Pancreas (tissue), 10 donors: Measurements from ENCODE around the gene MEIS3. TPM values are rescaled to one million over a fixed set of nuclear protein-coding genes. Genes with fewer than 3 reads are reported as not detected.
A peak's percentile ranks its signal among the peaks of the same experiment; 100 is the strongest.

Source experiments
- ATAC-seq, 4 donors: fragments of 200-7000 bp; cut with Tn5 transposase; one replicate each; pipeline versions ENCODE4 v1.8.0 to v1.9.1; 2020; ENCODE audit warnings: mild to moderate bottlenecking in 4 of 4, moderate library complexity in 4 of 4
- DNase-seq, 6 donors: peaks; one replicate each; pipeline ENCODE4 v3.0.0-alpha.2; 2020
- FAIRE-seq: peaks from 2 replicates; lab custom pipeline; 2012; peaks lifted over from hg19 to GRCh38; lab: Jason Lieb, UNC
- H3K27ac ChIP-seq, 4 donors: fragments of 200-600 bp; sonication (generic); 1 replicate in 3 of 4; 2 replicates in 1 of 4; pipeline versions ENCODE4 v1.5.0 to v1.8.0; 2020
- H3K27me3 ChIP-seq, 4 donors: fragments of 200-600 bp; one replicate each; pipeline ENCODE4 v1.8.0; 2021
- H3K36me3 ChIP-seq, 3 donors: fragments of 200-600 bp; sonication (generic) in 1 of 3; one replicate each; pipeline versions ENCODE4 v1.5.0 to v1.8.0; 2020 to 2021
- H3K4me1 ChIP-seq, 3 donors: fragments of 200-600 bp; one replicate each; pipeline ENCODE4 v1.8.0; 2021
- H3K4me3 ChIP-seq, 4 donors: fragments of 200-600 bp; sonication (generic) in 2 of 4; one replicate each; pipeline versions ENCODE4 v1.5.0 to v1.8.0; 2020 to 2021
- H3K9me3 ChIP-seq, 4 donors: fragments of 200-600 bp; one replicate each; pipeline ENCODE4 v1.8.0; 2021
- WGBS, 2 donors: extraction: QIAGEN DNeasy Blood & Tissue Kit; methylation state at CpG; one replicate each; pipeline ENCODE4 v1.1.7; 2013; 5-methylcytosine and 5-hydroxymethylcytosine counted together
- intact Hi-C, 3 donors: fragments of 100-400 bp; cut with DNase I; formaldehyde crosslinking; loops; one replicate each; pipeline versions ENCODE4 v1.11.1 to v1.14.2; 2022
- polyA plus RNA-seq, 2 donors: library from polyadenylated mRNA; stranded (reverse); fragments of 200-250 nt; gene quantifications; one replicate each; pipeline ENCODE4 v1.2.3, GENCODE V29; 2013
- total RNA-seq, 6 donors: library from RNA; stranded (reverse); fragmentation: NEBNext Ultra II Directional in 4 of 6; extraction: Animal tissue kit (Norgen Biotek cat#: 25700) in 4 of 6; gene quantifications; one replicate each; pipeline versions ENCODE4 v1.2.1 to v1.2.4, GENCODE V29; 2021 to 2023
- TF ChIP-seq, protein P1 (sequence below), 4 donors: fragments of 200-600 bp; sonication (generic) in 3 of 4; IDR thresholded peaks; one replicate each; pipeline versions ENCODE4 v1.5.0 to v1.8.0; 2021; ENCODE audit warnings: antibody characterized with exemption in 4 of 4
- donor health status: healthy with polysubstance abuse.
- donor health status: DM: no; HTN: no; CAD: no; lungs with moderate emphysema.
- donor health status: DM: no; HTN: no; CAD: no.
- donor health status: control.
- donor health status: control.
- donor health status: Bipolar disorder and iron deficiency.
- donor health status: DM: yes; HTN: yes; CAD: no.
- donor health status: DM: no; HTN: no; CAD: no.
- donor health status: DM: no; HTN: no; CAD: no.
- donor health status: DM: yes; HTN: yes; CAD: no.

MEIS3 gene
- total and polyA plus RNA-seq, 8 donors = 0.91 to 28.5 (median 3.0) TPM

DNA sequence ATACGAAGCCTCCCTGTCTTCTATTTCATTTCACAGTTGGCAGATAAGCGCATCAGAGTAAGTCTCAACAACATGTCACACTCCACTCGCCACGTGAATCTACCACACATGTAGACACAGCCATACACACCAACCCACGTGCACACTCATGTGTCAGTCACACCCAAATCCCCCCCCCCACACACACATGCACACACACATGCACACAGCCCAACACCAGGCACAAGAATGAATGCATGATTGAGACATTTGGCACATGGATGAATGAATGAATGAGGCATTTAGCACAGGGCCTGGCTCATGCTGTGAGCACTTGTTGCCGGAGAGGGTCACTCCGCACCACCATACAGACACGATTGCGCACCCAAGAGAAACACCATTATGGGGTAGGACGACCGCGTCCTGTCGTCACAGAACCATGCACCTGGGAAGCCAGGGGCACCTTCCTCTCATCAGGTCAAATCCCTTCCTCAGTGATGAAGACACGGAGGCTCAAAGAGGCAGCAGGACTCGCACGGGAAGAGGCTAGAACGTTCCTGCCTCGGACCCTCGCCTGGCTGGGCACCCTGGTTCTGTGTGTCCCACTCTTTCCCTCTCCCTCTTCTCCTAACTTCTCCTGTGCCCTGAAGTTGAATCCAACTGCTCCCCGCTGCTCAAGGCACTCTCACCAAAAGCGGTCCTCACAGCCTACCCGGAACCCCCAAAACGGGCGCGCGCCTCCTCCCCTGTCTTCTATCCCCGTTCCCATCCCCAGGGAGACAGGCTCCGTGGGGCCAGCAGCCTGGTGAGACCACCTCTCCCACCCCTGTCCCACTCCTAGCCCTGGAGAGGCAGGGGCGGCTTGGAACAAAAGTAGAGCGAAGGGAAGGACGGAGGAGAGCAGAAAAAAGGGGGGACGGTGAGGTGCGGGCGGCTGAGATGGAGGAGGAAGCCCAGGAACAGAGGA is 1.3 kb downstream of the MEIS3 start:
- TF ChIP-seq, protein P1, sequence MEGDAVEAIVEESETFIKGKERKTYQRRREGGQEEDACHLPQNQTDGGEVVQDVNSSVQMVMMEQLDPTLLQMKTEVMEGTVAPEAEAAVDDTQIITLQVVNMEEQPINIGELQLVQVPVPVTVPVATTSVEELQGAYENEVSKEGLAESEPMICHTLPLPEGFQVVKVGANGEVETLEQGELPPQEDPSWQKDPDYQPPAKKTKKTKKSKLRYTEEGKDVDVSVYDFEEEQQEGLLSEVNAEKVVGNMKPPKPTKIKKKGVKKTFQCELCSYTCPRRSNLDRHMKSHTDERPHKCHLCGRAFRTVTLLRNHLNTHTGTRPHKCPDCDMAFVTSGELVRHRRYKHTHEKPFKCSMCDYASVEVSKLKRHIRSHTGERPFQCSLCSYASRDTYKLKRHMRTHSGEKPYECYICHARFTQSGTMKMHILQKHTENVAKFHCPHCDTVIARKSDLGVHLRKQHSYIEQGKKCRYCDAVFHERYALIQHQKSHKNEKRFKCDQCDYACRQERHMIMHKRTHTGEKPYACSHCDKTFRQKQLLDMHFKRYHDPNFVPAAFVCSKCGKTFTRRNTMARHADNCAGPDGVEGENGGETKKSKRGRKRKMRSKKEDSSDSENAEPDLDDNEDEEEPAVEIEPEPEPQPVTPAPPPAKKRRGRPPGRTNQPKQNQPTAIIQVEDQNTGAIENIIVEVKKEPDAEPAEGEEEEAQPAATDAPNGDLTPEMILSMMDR (IDR thresholded peaks at IDR 0.05) = no peak
- WGBS, 2 donors = 4% methylated on average over 34 of the region's 34 CpGs
- Histone ChIP-seq H3K4me3 (no peak overlapping the region), H3K27me3 (peaks cover 0 to 24% (median 0%) of the 10 kb centered on the region in 4 donors), H3K9me3 (no peaks in the 10 kb centered on the region), H3K4me1 (no peaks in the 10 kb centered on the region), H3K36me3 (no peaks in the 10 kb centered on the region), H3K27ac (no peak overlapping the region)
- FAIRE-seq (no peak), DNase-seq (no peak), ATAC-seq (peak in 2 of 4 donors; percentile 11 to 18)
- intact Hi-C loops = no loop called here

DNA sequence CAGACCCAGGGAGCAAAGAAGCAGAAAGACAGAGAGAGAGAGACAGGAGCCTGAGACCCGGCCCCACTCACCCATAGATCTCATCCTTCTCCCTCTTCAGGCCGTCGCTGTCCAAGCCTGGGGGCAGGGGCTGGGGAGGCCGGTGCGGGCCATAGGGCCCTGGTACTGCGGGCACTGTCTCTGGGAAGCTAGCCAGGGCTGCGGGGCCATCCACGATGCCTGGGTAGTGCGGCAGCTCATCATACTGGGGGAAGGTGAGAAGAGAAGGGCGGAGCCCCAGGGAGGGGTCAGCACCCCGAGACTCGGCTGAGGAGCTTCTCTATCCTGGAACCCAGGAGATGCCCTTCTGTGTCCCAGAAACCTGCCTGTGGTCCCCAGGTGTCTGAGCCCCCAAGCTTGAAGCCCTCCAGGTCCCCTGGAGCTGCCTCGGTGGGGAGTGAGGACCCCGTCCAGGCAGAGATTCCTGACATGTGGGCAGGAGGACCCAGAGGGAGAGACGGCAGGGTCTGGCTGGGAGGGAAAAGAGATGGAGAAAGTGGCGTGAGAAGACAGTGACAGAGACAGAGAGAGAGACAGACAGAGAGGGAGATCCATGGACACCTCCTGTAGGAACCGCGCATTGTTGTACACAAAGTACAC is 2.1 kb downstream of the MEIS3 start:
- Histone ChIP-seq H3K27me3 (peaks cover 0 to 24% (median 0%) of the 10 kb centered on the region in 4 donors), H3K4me3 (no peak overlapping the region), H3K27ac (no peak overlapping the region), H3K9me3 (no peaks in the 10 kb centered on the region), H3K4me1 (no peaks in the 10 kb centered on the region), H3K36me3 (no peaks in the 10 kb centered on the region)
- no peak for FAIRE-seq
- intact Hi-C loops = no loop called here
- 11 to 14% methylated on average over 17 to 18 of the region's 18 CpGs for WGBS, 2 donors
- no peak for DNase-seq
- ATAC-seq = peak in 1 of 4 donors; percentile 10
- TF ChIP-seq, protein P1 (IDR thresholded peaks at IDR 0.05) = no peak

DNA sequence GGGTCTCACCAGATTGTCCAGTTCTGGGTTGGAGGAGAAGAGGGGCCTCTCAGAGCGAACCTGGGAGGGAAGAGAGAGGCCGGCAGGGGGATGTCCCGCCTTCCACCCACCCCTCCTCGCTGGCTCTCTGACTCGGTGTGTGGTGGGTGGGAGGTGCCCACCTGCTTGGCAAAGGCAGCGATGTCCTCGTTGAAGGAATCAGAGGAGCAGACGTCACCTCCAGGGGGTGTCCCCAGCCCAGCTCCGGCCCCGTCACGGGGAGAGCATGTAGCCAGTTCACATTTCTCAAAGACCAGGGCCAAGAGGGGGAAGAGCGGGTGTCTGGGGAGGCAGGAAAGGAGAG is 2.7 kb downstream of the MEIS3 start:
- Histone ChIP-seq H3K27ac (no peak overlapping the region), H3K36me3 (no peaks in the 10 kb centered on the region), H3K4me3 (no peak overlapping the region), H3K4me1 (no peaks in the 10 kb centered on the region), H3K9me3 (no peaks in the 10 kb centered on the region), H3K27me3 (peaks cover 0 to 18% (median 0%) of the 10 kb centered on the region in 4 donors)
- ATAC-seq (no peak), FAIRE-seq (no peak), DNase-seq (no peak)
- intact Hi-C loops = no loop called here
- 19 to 30% methylated on average over 9 to 12 of the region's 12 CpGs for WGBS, 2 donors
- TF ChIP-seq, protein P1 (IDR thresholded peaks at IDR 0.05) = no peak

- WGBS, 2 donors = 68 to 83% methylated on average over 20 to 21 of the region's 21 CpGs
Observed at GRCh38 chr19:47415953-47416642, 3.2 kb downstream of the MEIS3 start.

More at GRCh38 chr19:47415953-47416642, 3.2 kb downstream of the MEIS3 start:
- intact Hi-C loops = no loop called here
- H3K36me3 ChIP-seq = no peaks in the 10 kb centered on the region
- no peak for ATAC-seq
- no peak overlapping the region for H3K27ac ChIP-seq
- TF ChIP-seq, protein P1 (IDR thresholded peaks at IDR 0.05) = no peak
- no peak overlapping the region for H3K4me3 ChIP-seq
- no peak for DNase-seq
- no peaks in the 10 kb centered on the region for H3K4me1 ChIP-seq
- peaks cover 0 to 13% (median 0%) of the 10 kb centered on the region in 4 donors for H3K27me3 ChIP-seq
- no peak for FAIRE-seq
- H3K9me3 ChIP-seq = no peaks in the 10 kb centered on the region
